GM23338 (cell line): Measurements from ENCODE around the gene TGFBR3. TPM values are rescaled to one million over a fixed set of nuclear protein-coding genes. Genes with fewer than 3 reads are reported as not detected.
"Not testable (repeated sequence)": the region's sequence is repeated elsewhere in the genome, so short reads cannot be mapped to it uniquely, and the experiment has no call there.

Experiments
- ATAC-seq: fragments of 200-7000 bp; cut with Tn5 transposase; 3 replicates; pipeline ENCODE4 v1.9.1; 2020
- DNase-seq: peaks from one replicate; pipeline ENCODE4 v3.0.0-alpha.2; 2015; ENCODE audit warnings: low spot score
- H2AFZ ChIP-seq: fragments of 200-600 bp; sonication (generic); 2 replicates; pipeline ENCODE4 v1.8.0; 2016; ENCODE audit warnings: antibody characterized with exemption, mild to moderate bottlenecking, moderate library complexity
- H3F3A ChIP-seq: fragments of 200-600 bp; sonication (generic); replicated peaks from 2 replicates; pipeline ENCODE4 v1.8.0; 2017; ENCODE audit warnings: antibody characterized with exemption, mixed run types, low read depth
- H3K27ac ChIP-seq: fragments of 200-600 bp; sonication (generic); 2 replicates; pipeline ENCODE4 v1.6.1; 2016; ENCODE audit warnings: low read depth
- H3K27me3 ChIP-seq: fragments of 200-600 bp; sonication (generic); 2 replicates; pipeline ENCODE4 v1.8.0; 2016; ENCODE audit warnings: mild to moderate bottlenecking, mixed run types, moderate library complexity; ENCODE audit not compliant: insufficient read depth
- H3K36me3 ChIP-seq: fragments of 200-600 bp; sonication (generic); 2 replicates; pipeline ENCODE4 v1.8.0; 2016; ENCODE audit warnings: mild to moderate bottlenecking; ENCODE audit not compliant: insufficient read depth
- H3K4me1 ChIP-seq: fragments of 200-600 bp; sonication (generic); 2 replicates; pipeline ENCODE4 v1.8.0; 2016; ENCODE audit warnings: mild to moderate bottlenecking, moderate library complexity; ENCODE audit not compliant: insufficient read depth
- H3K4me2 ChIP-seq: fragments of 200-600 bp; sonication (generic); 2 replicates; pipeline ENCODE4 v1.7.1; 2017; ENCODE audit warnings: mixed run types
- H3K4me3 ChIP-seq: fragments of 200-600 bp; sonication (generic); 2 replicates; pipeline ENCODE4 v1.6.1; 2016; ENCODE audit warnings: mixed run types
- H3K79me2 ChIP-seq: fragments of 200-600 bp; sonication (generic); replicated peaks from 2 replicates; pipeline ENCODE4 v1.8.0; 2017; ENCODE audit warnings: mild to moderate bottlenecking; ENCODE audit not compliant: insufficient read depth
- H3K9me2 ChIP-seq: fragments of 200-600 bp; sonication (generic); 2 replicates; pipeline ENCODE4 v1.8.0; 2017; ENCODE audit not compliant: insufficient read depth
- H4K20me1 ChIP-seq: fragments of 200-600 bp; sonication (generic); replicated peaks from 2 replicates; pipeline ENCODE4 v1.8.0; 2017; ENCODE audit warnings: mild to moderate bottlenecking; ENCODE audit not compliant: insufficient read depth
- H3K27ac Mint-ChIP-seq: 2 replicates; pipeline ENCODE4 v1.8.0; 2020; ENCODE audit warnings: inconsistent platforms, mild to moderate bottlenecking, moderate library complexity, mixed read lengths
- H3K27me3 Mint-ChIP-seq: 3 replicates; pipeline ENCODE4 v1.8.0; 2022; ENCODE audit warnings: low read depth, mild to moderate bottlenecking, moderate library complexity, mixed read lengths, inconsistent platforms; ENCODE audit not compliant: insufficient read depth, poor library complexity
- H3K36me3 Mint-ChIP-seq: 3 replicates; pipeline ENCODE4 v1.8.0; 2021; ENCODE audit warnings: low read depth, mild to moderate bottlenecking, inconsistent platforms, moderate library complexity, mixed read lengths
- H3K4me1 Mint-ChIP-seq: 3 replicates; pipeline ENCODE4 v1.8.0; 2020; ENCODE audit warnings: mild to moderate bottlenecking, inconsistent platforms, mixed read lengths
- H3K4me3 Mint-ChIP-seq: 3 replicates; pipeline ENCODE4 v1.8.0; 2021; ENCODE audit warnings: moderate library complexity, mild to moderate bottlenecking, inconsistent platforms, mixed read lengths
- H3K9me3 Mint-ChIP-seq: 3 replicates; pipeline ENCODE4 v1.8.0; 2020; ENCODE audit warnings: moderate library complexity, mild to moderate bottlenecking, inconsistent platforms, mixed read lengths
- ETS1 ChIP-seq: IDR thresholded peaks from 2 replicates; pipeline ENCODE4 v1.6.1; 2016; ENCODE audit warnings: antibody characterized with exemption
- EZH2 ChIP-seq: fragments of 200-600 bp; sonication (generic); IDR thresholded peaks from one replicate; pipeline ENCODE4 v1.8.0; 2017; ENCODE audit warnings: antibody characterized with exemption, mild to moderate bottlenecking, low read depth; ENCODE audit not compliant: unreplicated experiment
- REST ChIP-seq: IDR thresholded peaks from one replicate; pipeline ENCODE4 v1.6.1; 2018; ENCODE audit warnings: antibody characterized with exemption; ENCODE audit not compliant: unreplicated experiment
- ZNF462 ChIP-seq: fragments of 250-450 bp; sonication (Bioruptor Pico); IDR thresholded peaks from 2 replicates; pipeline ENCODE4 v1.5.0; 2020; ENCODE audit warnings: mild to moderate bottlenecking, moderate library complexity
- polyA plus RNA-seq: library from polyadenylated mRNA; unstranded; fragments of >200 nt; fragmentation: Nextera tagmentation; extraction: Ambion mirVana; gene quantifications from 2 replicates; pipeline ENCODE4 v1.2.1, GENCODE V29; 2016
- total RNA-seq: library from RNA; depleted of rRNA; stranded (reverse); fragments of >200 nt; shearing (Covaris generic); gene quantifications from 2 replicates; pipeline ENCODE4 v1.2.3, GENCODE V29; 2014

TGFBR3 gene
- total and polyA plus RNA-seq, 2 experiments from 2014 or later, result 1.7 to 2.9 TPM

GRCh38 chr1:91842056-91842455, 43.9 kb downstream of the TGFBR3 start:
- no peak overlapping the region for H3K4me3 Mint-ChIP-seq
- no peaks in the 10 kb centered on the region; the same call in 1 of the 3 replicates for H3K4me1 Mint-ChIP-seq
- Histone ChIP-seq H3K4me2 (no peak overlapping the region), H3K79me2 (no peaks in the 10 kb centered on the region), H3F3A (no peaks in the 10 kb centered on the region), H4K20me1 (no peaks in the 10 kb centered on the region), H3K4me3 (no peak overlapping the region), H3K27ac (no peak overlapping the region), H3K27me3 (no peaks in the 10 kb centered on the region), H3K4me1 (no peaks in the 10 kb centered on the region), H3K9me2 (no peaks in the 10 kb centered on the region), H3K36me3 (no peaks in the 10 kb centered on the region), H2AFZ (no peak overlapping the region)
- no peak for TF ChIP-seq EZH2
- no peak for TF ChIP-seq REST
- TF ChIP-seq ZNF462 (CRISPR knock-in tag), result no peak
- no peak for TF ChIP-seq ETS1
- H3K9me3 Mint-ChIP-seq, result no peaks in the 10 kb centered on the region
- peaks cover 2% of the 10 kb centered on the region for H3K27me3 Mint-ChIP-seq
- ATAC-seq (no peak), DNase-seq (no peak)
- no peaks in the 10 kb centered on the region for H3K36me3 Mint-ChIP-seq
- no peak overlapping the region for H3K27ac Mint-ChIP-seq

- H3K4me3 Mint-ChIP-seq, H3K27me3 ChIP-seq, H3K79me2 ChIP-seq, H2AFZ ChIP-seq, H3K4me3 ChIP-seq, H3K4me1 ChIP-seq, H3K4me1 Mint-ChIP-seq, H3K4me2 ChIP-seq, H3K27ac ChIP-seq, H3K36me3 Mint-ChIP-seq, DNase-seq, H4K20me1 ChIP-seq, ATAC-seq, H3K27me3 Mint-ChIP-seq, H3K9me2 ChIP-seq, H3K27ac Mint-ChIP-seq, H3K9me3 Mint-ChIP-seq, H3F3A ChIP-seq, H3K36me3 ChIP-seq: not testable (repeated sequence)
Observed at GRCh38 chr1:91840276-91840675, 45.7 kb downstream of the TGFBR3 start.
